Measurements from ENCODE around the gene ACTR5. TPM values are rescaled to one million over a fixed set of nuclear protein-coding genes. Genes with fewer than 3 reads are reported as not detected.

ACTR5 gene
- total RNA-seq (2014; rRNA removed; shearing (Covaris generic); ENCODE audit: low replicate concordance): 4.5 and 10.6 TPM in 2 replicates

DNA sequence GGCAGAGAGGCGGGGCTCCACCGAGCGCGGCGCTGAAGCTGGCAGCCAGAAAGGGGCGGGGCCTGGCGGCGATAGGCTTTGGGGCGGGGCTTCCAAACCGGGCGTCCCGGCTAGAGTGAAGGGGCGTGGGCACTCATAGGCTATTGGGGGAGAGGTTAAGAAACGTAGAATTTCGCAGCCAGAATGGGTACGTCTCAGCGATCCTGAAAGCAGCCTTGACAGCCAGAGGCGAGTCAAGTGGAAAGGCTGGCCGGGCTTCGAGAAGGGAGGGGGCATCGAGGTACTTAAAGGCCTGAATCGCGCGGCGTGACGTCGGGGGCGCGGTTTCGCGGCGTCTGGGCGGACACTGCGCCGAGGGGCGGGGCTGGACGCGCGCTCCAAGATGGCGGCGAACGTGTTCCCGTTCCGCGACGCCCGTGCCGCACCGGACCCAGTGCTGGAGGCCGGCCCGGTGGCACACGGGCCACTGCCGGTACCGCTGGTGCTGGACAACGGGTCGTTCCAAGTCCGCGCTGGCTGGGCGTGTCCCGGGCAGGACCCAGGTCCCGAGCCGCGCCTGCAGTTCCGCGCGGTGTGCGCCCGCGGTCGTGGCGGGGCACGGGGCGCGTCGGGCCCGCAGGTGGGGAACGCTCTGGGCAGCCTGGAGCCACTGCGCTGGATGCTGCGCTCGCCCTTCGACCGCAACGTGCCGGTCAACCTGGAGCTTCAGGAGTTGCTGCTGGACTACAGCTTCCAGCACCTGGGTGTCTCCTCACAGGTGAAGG is at the start of gene ACTR5:
Gene ACTR5 (plus strand): TSS at position 364 of the 764 bp plus-strand sequence. CDS start 19 bp downstream, at position 383.
- DNase-seq: peak; percentile 96
- Histone ChIP-seq H3K4me3 (ENCODE audit: low read length) (peak within 1 kb of the TSS; percentile 95), H4K20me1 (ENCODE audit: insufficient read depth, low read depth, low read length) (no peaks in the 10 kb centered on the region), H3K27me3 (ENCODE audit: low read length) (no peaks in the 10 kb centered on the region), H3K4me2 (ENCODE audit: low read depth, low read length, poor library complexity, severe bottlenecking) (peak within 1 kb of the TSS; percentile 94), H3K4me1 (ENCODE audit: low read length) (peaks cover 22% of the 10 kb centered on the region), H3K79me2 (ENCODE audit: low read length) (peaks cover 33% of the 10 kb centered on the region), H3K27ac (ENCODE audit: low read length) (peak within 1 kb of the TSS; percentile 61), H3K9me3 (ENCODE audit: low read length) (no peaks in the 10 kb centered on the region), H3K9me2 (replicated peaks; ENCODE audit: insufficient read depth, low read length) (no peaks in the 10 kb centered on the region), H3K36me3 (ENCODE audit: insufficient read depth, low read length) (peaks cover 14% of the 10 kb centered on the region; the same call in 1 of the 2 replicates), H2AFZ (ENCODE audit: low read length) (peak within 1 kb of the TSS; percentile 99), H3K9ac (ENCODE audit: low read length) (peak within 1 kb of the TSS; percentile 92)

DNA sequence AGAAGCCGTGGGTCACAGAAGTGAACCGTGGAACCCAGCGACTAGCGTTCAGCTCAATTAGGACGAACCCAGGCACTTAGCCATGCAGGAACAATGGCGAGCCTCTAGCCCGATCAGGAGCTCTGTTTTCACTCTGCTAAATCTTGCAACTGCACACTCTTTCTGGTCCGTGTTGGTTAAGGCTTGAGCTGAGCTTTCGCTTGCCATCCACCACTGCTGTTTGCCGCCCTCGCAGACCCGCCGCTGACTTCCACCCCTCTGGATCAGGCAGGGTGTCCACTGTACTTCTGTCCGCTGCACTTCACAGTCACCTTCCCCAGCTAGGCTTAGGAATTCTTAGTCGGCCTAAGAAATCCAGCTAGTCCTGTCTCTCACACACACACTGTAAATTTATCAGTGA is 49.7 kb upstream of the ACTR5 start:
- H3K9me3 ChIP-seq (ENCODE audit: low read length): no peaks in the 10 kb centered on the region
- H3K79me2 ChIP-seq (ENCODE audit: low read length): no peaks in the 10 kb centered on the region
- no peak overlapping the region for H3K4me2 ChIP-seq (ENCODE audit: low read depth, low read length, poor library complexity, severe bottlenecking)
- DNase-seq: no peak
- no peaks in the 10 kb centered on the region for H3K27me3 ChIP-seq (ENCODE audit: low read length)
- H2AFZ ChIP-seq (ENCODE audit: low read length): no peak overlapping the region
- no peaks in the 10 kb centered on the region for H3K9me2 ChIP-seq (replicated peaks; ENCODE audit: insufficient read depth, low read length)
- no peaks in the 10 kb centered on the region for H4K20me1 ChIP-seq (ENCODE audit: insufficient read depth, low read depth, low read length)
- H3K9ac ChIP-seq (ENCODE audit: low read length): no peak overlapping the region
- no peaks in the 10 kb centered on the region for H3K4me1 ChIP-seq (ENCODE audit: low read length)
- no peaks in the 10 kb centered on the region for H3K36me3 ChIP-seq (ENCODE audit: insufficient read depth, low read length)
- H3K27ac ChIP-seq (ENCODE audit: low read length): no peak overlapping the region
- H3K4me3 ChIP-seq (ENCODE audit: low read length): no peak overlapping the region

DNA sequence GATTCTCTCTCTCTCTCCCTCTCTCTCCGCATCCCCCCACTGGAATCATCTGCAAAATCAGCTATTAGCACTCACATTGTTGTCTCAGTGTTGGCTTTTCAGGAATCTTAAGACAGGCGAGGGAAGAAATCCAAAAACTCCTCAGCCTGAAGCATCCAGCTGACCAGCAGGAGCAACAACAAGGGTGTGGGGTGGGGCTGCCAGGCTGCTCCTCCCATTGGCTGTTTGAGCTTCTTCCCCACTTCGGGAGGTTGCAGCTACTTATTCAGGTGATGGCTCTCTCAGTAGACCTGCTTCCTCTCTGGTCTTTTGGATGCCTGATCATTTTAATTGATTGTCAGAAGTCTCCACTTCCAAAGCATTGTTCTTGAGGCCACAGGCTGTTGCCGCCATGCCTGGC is 48.1 kb upstream of the ACTR5 start:
- no peaks in the 10 kb centered on the region for H3K27me3 ChIP-seq (ENCODE audit: low read length)
- no peak overlapping the region for H3K27ac ChIP-seq (ENCODE audit: low read length)
- H2AFZ ChIP-seq (ENCODE audit: low read length): no peak overlapping the region
- H3K9me3 ChIP-seq (ENCODE audit: low read length): no peaks in the 10 kb centered on the region
- no peak overlapping the region for H3K4me3 ChIP-seq (ENCODE audit: low read length)
- no peak overlapping the region for H3K4me2 ChIP-seq (ENCODE audit: low read depth, low read length, poor library complexity, severe bottlenecking)
- H3K4me1 ChIP-seq (ENCODE audit: low read length): no peaks in the 10 kb centered on the region
- H3K36me3 ChIP-seq (ENCODE audit: insufficient read depth, low read length): no peaks in the 10 kb centered on the region
- no peaks in the 10 kb centered on the region for H3K79me2 ChIP-seq (ENCODE audit: low read length)
- no peak overlapping the region for H3K9ac ChIP-seq (ENCODE audit: low read length)
- no peak for DNase-seq
- H3K9me2 ChIP-seq (replicated peaks; ENCODE audit: insufficient read depth, low read length): no peaks in the 10 kb centered on the region
- no peaks in the 10 kb centered on the region for H4K20me1 ChIP-seq (ENCODE audit: insufficient read depth, low read depth, low read length)

DNA sequence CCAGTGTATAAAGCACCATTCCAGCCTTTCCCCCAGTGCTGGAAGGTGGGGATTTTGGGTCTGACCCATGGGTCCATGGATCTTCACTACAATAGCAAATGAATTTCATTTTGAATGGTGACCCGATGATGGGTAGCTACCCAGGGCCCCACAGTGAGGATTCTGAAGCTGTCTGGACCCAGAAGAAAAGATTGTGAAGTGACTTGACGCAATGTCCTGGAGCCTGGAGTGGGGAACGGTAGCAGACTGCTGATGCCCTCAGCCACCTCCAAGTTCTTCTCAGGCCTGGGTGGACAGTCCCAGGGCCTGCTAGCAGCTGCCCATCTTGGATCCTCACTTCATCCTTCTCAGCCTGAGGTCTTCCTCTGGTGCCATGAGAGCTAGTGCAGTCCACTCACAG is 47.3 kb upstream of the ACTR5 start:
- Histone ChIP-seq H3K4me3 (ENCODE audit: low read length) (no peak overlapping the region), H4K20me1 (ENCODE audit: insufficient read depth, low read depth, low read length) (no peaks in the 10 kb centered on the region), H3K9me2 (replicated peaks; ENCODE audit: insufficient read depth, low read length) (no peaks in the 10 kb centered on the region), H3K9ac (ENCODE audit: low read length) (no peak overlapping the region), H3K36me3 (ENCODE audit: insufficient read depth, low read length) (no peaks in the 10 kb centered on the region), H3K27ac (ENCODE audit: low read length) (no peak overlapping the region), H3K27me3 (ENCODE audit: low read length) (no peaks in the 10 kb centered on the region), H3K4me1 (ENCODE audit: low read length) (no peaks in the 10 kb centered on the region), H3K79me2 (ENCODE audit: low read length) (no peaks in the 10 kb centered on the region), H3K9me3 (ENCODE audit: low read length) (no peaks in the 10 kb centered on the region), H3K4me2 (ENCODE audit: low read depth, low read length, poor library complexity, severe bottlenecking) (no peak overlapping the region), H2AFZ (ENCODE audit: low read length) (no peak overlapping the region)
- DNase-seq: no peak

DNA sequence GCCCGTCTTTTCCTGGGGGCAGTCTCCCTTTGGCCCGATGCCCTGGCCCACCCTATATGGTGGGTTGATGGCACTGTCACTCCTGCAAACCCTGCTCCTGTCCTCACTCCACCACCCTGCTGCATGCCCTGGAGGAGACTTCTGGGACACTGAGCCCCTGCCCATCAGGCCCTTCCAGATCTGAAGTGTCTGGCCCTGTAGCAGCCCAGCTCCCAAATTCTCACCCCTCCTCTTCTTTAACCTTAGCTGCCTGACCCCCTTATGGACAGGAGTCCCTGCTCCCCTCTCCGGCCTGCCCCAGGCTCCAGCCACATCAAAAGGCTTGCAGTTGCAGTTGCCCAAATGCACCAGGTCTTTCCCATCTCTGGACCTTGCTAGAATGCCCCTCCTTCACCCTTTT is 44.7 kb upstream of the ACTR5 start:
- Histone ChIP-seq H3K9me3 (ENCODE audit: low read length) (no peaks in the 10 kb centered on the region), H2AFZ (ENCODE audit: low read length) (no peak overlapping the region), H3K27me3 (ENCODE audit: low read length) (no peaks in the 10 kb centered on the region), H4K20me1 (ENCODE audit: insufficient read depth, low read depth, low read length) (no peaks in the 10 kb centered on the region), H3K9ac (ENCODE audit: low read length) (no peak overlapping the region), H3K9me2 (replicated peaks; ENCODE audit: insufficient read depth, low read length) (no peaks in the 10 kb centered on the region), H3K4me1 (ENCODE audit: low read length) (no peaks in the 10 kb centered on the region), H3K4me3 (ENCODE audit: low read length) (no peak overlapping the region), H3K36me3 (ENCODE audit: insufficient read depth, low read length) (no peaks in the 10 kb centered on the region), H3K27ac (ENCODE audit: low read length) (no peak overlapping the region), H3K4me2 (ENCODE audit: low read depth, low read length, poor library complexity, severe bottlenecking) (no peak overlapping the region), H3K79me2 (ENCODE audit: low read length) (no peaks in the 10 kb centered on the region)
- DNase-seq: no peak

DNA sequence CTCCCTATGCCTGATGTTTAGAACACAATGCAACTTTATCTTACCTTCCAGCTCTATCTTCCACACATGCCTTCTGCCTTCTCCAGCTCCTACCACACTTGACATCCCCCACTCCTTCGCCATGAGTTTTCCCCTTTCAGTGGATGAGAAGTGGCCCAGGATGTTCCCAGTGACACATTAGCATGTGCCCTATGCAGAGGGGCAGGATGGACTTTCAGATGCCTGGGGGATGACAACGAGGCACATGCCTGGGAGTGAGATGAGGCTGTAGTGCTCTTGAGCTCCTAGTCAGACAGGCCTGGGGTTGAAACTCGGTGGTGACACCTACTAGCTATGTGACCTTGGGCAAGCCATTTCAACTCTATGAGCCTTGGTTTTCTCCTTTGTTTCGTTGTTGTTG is 44.1 kb upstream of the ACTR5 start:
- no peak overlapping the region for H3K9ac ChIP-seq (ENCODE audit: low read length)
- H3K4me2 ChIP-seq (ENCODE audit: low read depth, low read length, poor library complexity, severe bottlenecking): no peak overlapping the region
- no peak overlapping the region for H3K4me3 ChIP-seq (ENCODE audit: low read length)
- H3K79me2 ChIP-seq (ENCODE audit: low read length): no peaks in the 10 kb centered on the region
- no peaks in the 10 kb centered on the region for H3K9me2 ChIP-seq (replicated peaks; ENCODE audit: insufficient read depth, low read length)
- no peak for DNase-seq
- no peaks in the 10 kb centered on the region for H3K4me1 ChIP-seq (ENCODE audit: low read length)
- H3K27me3 ChIP-seq (ENCODE audit: low read length): no peaks in the 10 kb centered on the region
- no peaks in the 10 kb centered on the region for H3K36me3 ChIP-seq (ENCODE audit: insufficient read depth, low read length)
- no peaks in the 10 kb centered on the region for H3K9me3 ChIP-seq (ENCODE audit: low read length)
- H3K27ac ChIP-seq (ENCODE audit: low read length): no peak overlapping the region
- H2AFZ ChIP-seq (ENCODE audit: low read length): no peak overlapping the region
- no peaks in the 10 kb centered on the region for H4K20me1 ChIP-seq (ENCODE audit: insufficient read depth, low read depth, low read length)

DNA sequence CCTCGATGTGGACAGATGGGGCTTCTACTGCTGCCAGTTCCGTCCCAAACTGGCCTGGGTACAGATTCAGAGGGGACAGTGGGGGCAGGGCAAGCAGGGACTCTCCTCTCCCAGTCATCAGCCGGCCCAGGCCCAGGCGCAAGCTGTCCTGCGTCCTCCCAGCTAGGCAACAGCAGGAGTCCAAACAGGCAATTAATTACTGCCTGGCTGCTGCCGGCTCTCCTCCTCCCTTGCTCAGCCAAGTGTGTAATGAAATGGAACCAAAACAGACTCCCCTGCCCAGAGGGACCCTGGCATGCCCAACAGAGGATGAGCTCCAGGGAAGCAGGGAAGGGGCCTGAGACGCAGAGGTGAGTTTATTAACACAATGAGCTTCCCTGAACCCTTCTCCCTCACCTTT is 41.8 kb upstream of the ACTR5 start:
- Histone ChIP-seq H3K36me3 (ENCODE audit: insufficient read depth, low read length) (no peaks in the 10 kb centered on the region), H3K4me2 (ENCODE audit: low read depth, low read length, poor library complexity, severe bottlenecking) (no peak overlapping the region), H3K9ac (ENCODE audit: low read length) (no peak overlapping the region), H3K9me2 (replicated peaks; ENCODE audit: insufficient read depth, low read length) (no peaks in the 10 kb centered on the region), H2AFZ (ENCODE audit: low read length) (no peak overlapping the region), H3K79me2 (ENCODE audit: low read length) (no peaks in the 10 kb centered on the region), H3K27ac (ENCODE audit: low read length) (no peak overlapping the region), H3K9me3 (ENCODE audit: low read length) (no peaks in the 10 kb centered on the region), H4K20me1 (ENCODE audit: insufficient read depth, low read depth, low read length) (no peaks in the 10 kb centered on the region), H3K4me1 (ENCODE audit: low read length) (no peaks in the 10 kb centered on the region), H3K4me3 (ENCODE audit: low read length) (no peak overlapping the region), H3K27me3 (ENCODE audit: low read length) (no peaks in the 10 kb centered on the region)
- no peak for DNase-seq

DNA sequence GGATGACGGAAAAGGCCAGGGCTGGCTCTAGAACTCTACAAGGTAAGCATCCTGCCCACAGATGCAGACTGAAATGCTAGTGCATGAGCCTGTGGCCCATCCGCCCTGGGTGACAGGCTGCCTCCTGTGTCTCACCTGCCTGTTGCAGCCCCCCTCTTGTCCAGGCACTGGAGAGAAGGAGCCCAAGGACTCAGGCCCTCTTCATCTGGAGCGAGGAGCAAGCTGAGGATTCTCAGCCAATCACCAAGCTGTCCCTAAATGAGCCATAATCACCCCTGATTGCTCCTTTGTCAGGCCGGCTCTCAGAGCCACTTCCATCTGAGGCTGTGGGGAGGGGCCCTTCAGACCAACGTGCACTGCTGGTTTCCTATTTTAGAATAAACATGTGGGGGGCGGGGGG is 34.0 kb upstream of the ACTR5 start:
- Histone ChIP-seq H3K4me2 (ENCODE audit: low read depth, low read length, poor library complexity, severe bottlenecking) (no peak overlapping the region), H3K36me3 (ENCODE audit: insufficient read depth, low read length) (no peaks in the 10 kb centered on the region), H3K9ac (ENCODE audit: low read length) (no peak overlapping the region), H2AFZ (ENCODE audit: low read length) (no peak overlapping the region), H3K27me3 (ENCODE audit: low read length) (no peaks in the 10 kb centered on the region), H3K79me2 (ENCODE audit: low read length) (no peaks in the 10 kb centered on the region), H3K9me2 (replicated peaks; ENCODE audit: insufficient read depth, low read length) (no peaks in the 10 kb centered on the region), H4K20me1 (ENCODE audit: insufficient read depth, low read depth, low read length) (no peaks in the 10 kb centered on the region), H3K27ac (ENCODE audit: low read length) (no peak overlapping the region), H3K4me1 (ENCODE audit: low read length) (no peaks in the 10 kb centered on the region), H3K4me3 (ENCODE audit: low read length) (no peak overlapping the region), H3K9me3 (ENCODE audit: low read length) (no peaks in the 10 kb centered on the region)
- no peak for DNase-seq

Data from Karpas-422 (cell line).